ENCODE data around the gene FAM13A. TPM values are rescaled to one million over a fixed set of nuclear protein-coding genes. Genes with fewer than 3 reads are reported as not detected.

Gene FAM13A
- total and polyA plus RNA-seq, 2 donors (not counting 1 experiment from before 2014, with no cell fraction given): 0.51 to 2.1 TPM

DNA sequence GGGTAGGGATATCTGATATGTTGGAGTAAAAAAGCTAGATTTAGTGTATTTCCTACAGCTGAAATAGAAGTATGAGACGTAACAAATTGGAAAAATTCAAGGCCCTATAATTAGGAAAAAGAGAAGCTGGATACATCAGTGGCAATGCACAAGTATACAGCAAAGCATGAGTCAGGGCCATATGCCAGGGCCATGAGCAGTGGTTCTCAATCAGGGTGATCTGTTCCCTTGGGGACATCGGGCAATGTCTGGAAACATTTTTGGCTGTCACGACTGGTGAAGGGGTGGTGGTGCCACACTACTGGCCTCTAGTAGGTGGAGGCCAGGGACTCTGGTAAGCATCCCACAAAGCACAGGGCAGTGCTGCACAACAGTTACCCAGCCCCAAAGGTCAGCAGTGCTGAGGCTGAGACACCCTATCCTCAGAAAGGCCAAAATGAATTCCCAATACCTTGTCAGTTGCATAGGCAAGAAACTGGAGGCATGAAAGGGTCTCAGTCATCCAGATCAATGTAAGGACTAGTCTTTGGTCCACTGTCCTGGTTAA, 322.5 kb downstream of the FAM13A start:
- Mint-ChIP-seq H3K27ac (no peak overlapping the region), H3K9me3 (ENCODE audit: insufficient read depth) (no peaks in the 10 kb centered on the region), H3K4me3 (no peak overlapping the region), H3K27me3 (no peaks in the 10 kb centered on the region), H3K4me1 (peaks cover 18% of the 10 kb centered on the region)
- H3K9ac ChIP-seq (ENCODE audit: low read length): no peak overlapping the region
- TF ChIP-seq EZH2 (IDR thresholded peaks at IDR 0.05; ENCODE audit: borderline replicate concordance, insufficient read depth, low read depth, low read length, poor library complexity, severe bottlenecking): no peak
- TF ChIP-seq, protein P1, sequence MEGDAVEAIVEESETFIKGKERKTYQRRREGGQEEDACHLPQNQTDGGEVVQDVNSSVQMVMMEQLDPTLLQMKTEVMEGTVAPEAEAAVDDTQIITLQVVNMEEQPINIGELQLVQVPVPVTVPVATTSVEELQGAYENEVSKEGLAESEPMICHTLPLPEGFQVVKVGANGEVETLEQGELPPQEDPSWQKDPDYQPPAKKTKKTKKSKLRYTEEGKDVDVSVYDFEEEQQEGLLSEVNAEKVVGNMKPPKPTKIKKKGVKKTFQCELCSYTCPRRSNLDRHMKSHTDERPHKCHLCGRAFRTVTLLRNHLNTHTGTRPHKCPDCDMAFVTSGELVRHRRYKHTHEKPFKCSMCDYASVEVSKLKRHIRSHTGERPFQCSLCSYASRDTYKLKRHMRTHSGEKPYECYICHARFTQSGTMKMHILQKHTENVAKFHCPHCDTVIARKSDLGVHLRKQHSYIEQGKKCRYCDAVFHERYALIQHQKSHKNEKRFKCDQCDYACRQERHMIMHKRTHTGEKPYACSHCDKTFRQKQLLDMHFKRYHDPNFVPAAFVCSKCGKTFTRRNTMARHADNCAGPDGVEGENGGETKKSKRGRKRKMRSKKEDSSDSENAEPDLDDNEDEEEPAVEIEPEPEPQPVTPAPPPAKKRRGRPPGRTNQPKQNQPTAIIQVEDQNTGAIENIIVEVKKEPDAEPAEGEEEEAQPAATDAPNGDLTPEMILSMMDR (IDR thresholded peaks at IDR 0.05): no peak
- H3K4me2 ChIP-seq (replicated peaks; ENCODE audit: low read depth, low read length, poor library complexity, severe bottlenecking): no peak overlapping the region
- ATAC-seq (ENCODE audit: low read depth): no peak
- CTCF ChIA-PET: no interaction called here
- no peak for DNase-seq
- intact Hi-C loops (cut with micrococcal nuclease): no loop called here
- POLR2A ChIA-PET: no interaction called here
- H3K27ac ChIP-seq (ENCODE audit: low read length in 2 of 2): no peak overlapping the region
- H3K9me3 ChIP-seq (ENCODE audit: control extremely low read depth in 1 of 3, control insufficient read depth in 2 of 3, insufficient read depth in 1 of 3, low read length in 2 of 3): no peaks in the 10 kb centered on the region
- H3K36me3 ChIP-seq (replicated peaks in 1 of 2; ENCODE audit: control extremely low read depth in 1 of 2, control insufficient read depth in 1 of 2, extremely low read depth in 1 of 2, insufficient read depth in 2 of 2, low read length in 1 of 2): no peaks in the 10 kb centered on the region
- 100% methylated on average over 1 of the region's 3 CpGs for WGBS (ENCODE audit: insufficient coverage)
- H3K79me2 ChIP-seq (ENCODE audit: control insufficient read depth, insufficient read depth, low read length): no peaks in the 10 kb centered on the region
- H2AFZ ChIP-seq (ENCODE audit: insufficient read depth, low read depth, low read length, poor library complexity, severe bottlenecking): no peak overlapping the region
- H3K4me1 ChIP-seq (ENCODE audit: control insufficient read depth in 2 of 2, insufficient read depth in 2 of 2, low read length in 2 of 2): peaks cover 16% of the 10 kb centered on the region in 2 donors
- no peaks in the 10 kb centered on the region for H3K27me3 ChIP-seq (replicated peaks in 1 of 4; ENCODE audit: control extremely low read depth in 1 of 4, control insufficient read depth in 3 of 4, insufficient read depth in 4 of 4, low read length in 3 of 4)
- H3K4me3 ChIP-seq (ENCODE audit: control extremely low read depth in 1 of 5, extremely low read depth in 1 of 5, insufficient read depth in 1 of 5, low read depth in 2 of 5, low read length in 4 of 5): no peak overlapping the region
- H4K20me1 ChIP-seq (ENCODE audit: control insufficient read depth, insufficient read depth, low read length, poor library complexity, severe bottlenecking): no peaks in the 10 kb centered on the region

DNA sequence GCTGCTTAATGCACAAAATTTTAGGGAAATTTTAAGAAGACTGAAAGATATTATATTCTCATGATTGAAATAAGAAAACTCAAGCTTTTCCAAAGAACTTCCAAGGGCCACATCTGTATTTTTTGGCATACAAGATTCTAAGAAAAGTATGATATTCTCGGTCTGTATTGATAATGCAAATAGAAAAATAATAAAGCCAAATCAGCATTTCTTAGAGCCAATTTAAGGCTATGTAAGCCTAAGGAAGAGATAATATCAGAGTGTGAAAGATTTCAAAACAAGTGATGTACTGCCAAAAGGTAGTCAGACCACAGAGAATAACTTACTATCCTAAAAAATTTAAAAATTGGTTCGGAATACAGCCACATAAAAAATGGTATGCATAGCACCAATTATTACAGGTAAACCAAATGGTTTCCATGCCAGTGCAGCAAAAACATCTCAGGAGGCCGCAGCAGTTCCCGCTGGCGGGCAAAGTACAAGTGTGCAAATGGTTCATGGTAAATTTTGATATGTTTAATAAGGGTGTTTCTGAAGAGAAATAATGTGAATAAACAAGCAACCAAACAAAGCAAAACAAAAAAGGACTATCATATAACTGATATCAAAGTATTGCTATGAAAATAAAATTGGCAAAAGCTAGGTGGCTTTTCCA, 324.1 kb downstream of the FAM13A start:
- Histone ChIP-seq H3K27me3 (replicated peaks in 1 of 4; ENCODE audit: control extremely low read depth in 1 of 4, control insufficient read depth in 3 of 4, insufficient read depth in 4 of 4, low read length in 3 of 4) (no peaks in the 10 kb centered on the region), H3K79me2 (ENCODE audit: control insufficient read depth, insufficient read depth, low read length) (no peaks in the 10 kb centered on the region), H3K4me1 (ENCODE audit: control insufficient read depth in 2 of 2, insufficient read depth in 2 of 2, low read length in 2 of 2) (peaks cover 7 to 8% of the 10 kb centered on the region in 2 donors), H3K9ac (ENCODE audit: low read length) (no peak overlapping the region), H4K20me1 (ENCODE audit: control insufficient read depth, insufficient read depth, low read length, poor library complexity, severe bottlenecking) (no peaks in the 10 kb centered on the region), H2AFZ (ENCODE audit: insufficient read depth, low read depth, low read length, poor library complexity, severe bottlenecking) (no peak overlapping the region), H3K27ac (ENCODE audit: low read length in 2 of 2) (no peak overlapping the region), H3K4me2 (replicated peaks; ENCODE audit: low read depth, low read length, poor library complexity, severe bottlenecking) (no peak overlapping the region), H3K4me3 (ENCODE audit: control extremely low read depth in 1 of 5, extremely low read depth in 1 of 5, insufficient read depth in 1 of 5, low read depth in 2 of 5, low read length in 4 of 5) (no peak overlapping the region), H3K36me3 (replicated peaks in 1 of 2; ENCODE audit: control extremely low read depth in 1 of 2, control insufficient read depth in 1 of 2, extremely low read depth in 1 of 2, insufficient read depth in 2 of 2, low read length in 1 of 2) (peaks cover 3 to 5% of the 10 kb centered on the region in 2 experiments), H3K9me3 (ENCODE audit: control extremely low read depth in 1 of 3, control insufficient read depth in 2 of 3, insufficient read depth in 1 of 3, low read length in 2 of 3) (no peaks in the 10 kb centered on the region)
- Mint-ChIP-seq H3K27ac (no peak overlapping the region), H3K27me3 (no peaks in the 10 kb centered on the region), H3K4me3 (no peak overlapping the region), H3K9me3 (ENCODE audit: insufficient read depth) (no peaks in the 10 kb centered on the region), H3K4me1 (peaks cover 10% of the 10 kb centered on the region)
- no peak for TF ChIP-seq EZH2 (IDR thresholded peaks at IDR 0.05; ENCODE audit: borderline replicate concordance, insufficient read depth, low read depth, low read length, poor library complexity, severe bottlenecking)
- TF ChIP-seq, protein P1 (IDR thresholded peaks at IDR 0.05): no peak
- DNase-seq (no peak), ATAC-seq (ENCODE audit: low read depth) (no peak)
- no CpG with 5 or more reads among the region's 5 CpGs for WGBS (ENCODE audit: insufficient coverage)
- POLR2A ChIA-PET: no interaction called here
- CTCF ChIA-PET: no interaction called here
- intact Hi-C loops (cut with micrococcal nuclease): no loop called here
